HG03575 (cell line): ENCODE data around the gene LMAN1L.
"Not testable (repeated sequence)": the region's sequence is repeated elsewhere in the genome, so short reads cannot be mapped to it uniquely, and the experiment has no call there.

Experiments used
- ATAC-seq: cut with Tn5 transposase; IDR thresholded peaks from one replicate; pipeline ENCODE4 v1.9.1; 2021; ENCODE audit not compliant: unreplicated experiment, insufficient number of reproducible peaks, low FRiP score; ENCODE audit errors: extremely low read depth

The LMAN1L gene

DNA sequence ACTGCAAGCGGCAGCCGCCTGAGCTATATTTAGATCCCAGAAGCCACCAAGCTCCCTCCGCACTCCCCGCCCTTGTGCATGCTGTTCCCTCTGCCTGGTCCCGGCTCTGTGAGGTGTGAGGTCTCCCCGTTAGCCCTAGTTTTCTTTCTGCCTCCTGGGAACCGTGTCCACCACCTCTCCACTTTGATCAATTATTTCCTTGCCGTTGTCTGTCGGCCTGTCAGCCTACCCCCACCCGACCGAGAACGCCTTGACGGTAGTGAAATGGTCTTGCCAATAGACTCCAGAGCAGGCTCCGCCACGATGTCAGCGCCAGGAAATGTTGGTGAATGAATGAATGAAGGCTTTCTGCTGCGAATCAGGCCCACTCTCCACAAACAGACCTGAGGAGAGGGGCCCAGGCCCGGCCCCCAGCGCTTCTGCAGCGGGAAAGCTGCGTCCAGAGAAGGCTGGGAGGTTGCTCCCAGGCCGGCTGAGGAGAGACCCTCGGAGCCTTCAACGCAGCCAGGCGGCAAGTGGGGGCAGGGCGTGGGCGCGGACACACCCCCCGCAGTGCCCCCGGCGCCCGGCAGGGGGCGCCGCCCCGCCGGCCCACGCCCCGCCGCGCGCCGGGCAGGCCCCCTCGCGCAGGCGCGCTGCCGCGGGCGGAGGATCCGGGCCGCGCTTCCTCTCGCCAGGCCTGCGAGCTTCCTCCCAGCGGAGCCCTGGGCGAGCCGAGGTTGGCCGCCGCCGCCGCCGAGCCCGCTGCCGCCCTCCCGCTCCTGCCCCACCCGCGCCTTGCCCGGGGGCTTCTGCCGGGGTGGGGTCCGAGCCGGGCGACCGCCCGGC, 31.0 kb upstream of the LMAN1L start, which contains the start of gene CSK:
Gene CSK (plus strand): TSS at position 650 of the 828 bp plus-strand sequence. CDS start 16,218 bp downstream, outside the sequence.
- no peak for ATAC-seq

DNA sequence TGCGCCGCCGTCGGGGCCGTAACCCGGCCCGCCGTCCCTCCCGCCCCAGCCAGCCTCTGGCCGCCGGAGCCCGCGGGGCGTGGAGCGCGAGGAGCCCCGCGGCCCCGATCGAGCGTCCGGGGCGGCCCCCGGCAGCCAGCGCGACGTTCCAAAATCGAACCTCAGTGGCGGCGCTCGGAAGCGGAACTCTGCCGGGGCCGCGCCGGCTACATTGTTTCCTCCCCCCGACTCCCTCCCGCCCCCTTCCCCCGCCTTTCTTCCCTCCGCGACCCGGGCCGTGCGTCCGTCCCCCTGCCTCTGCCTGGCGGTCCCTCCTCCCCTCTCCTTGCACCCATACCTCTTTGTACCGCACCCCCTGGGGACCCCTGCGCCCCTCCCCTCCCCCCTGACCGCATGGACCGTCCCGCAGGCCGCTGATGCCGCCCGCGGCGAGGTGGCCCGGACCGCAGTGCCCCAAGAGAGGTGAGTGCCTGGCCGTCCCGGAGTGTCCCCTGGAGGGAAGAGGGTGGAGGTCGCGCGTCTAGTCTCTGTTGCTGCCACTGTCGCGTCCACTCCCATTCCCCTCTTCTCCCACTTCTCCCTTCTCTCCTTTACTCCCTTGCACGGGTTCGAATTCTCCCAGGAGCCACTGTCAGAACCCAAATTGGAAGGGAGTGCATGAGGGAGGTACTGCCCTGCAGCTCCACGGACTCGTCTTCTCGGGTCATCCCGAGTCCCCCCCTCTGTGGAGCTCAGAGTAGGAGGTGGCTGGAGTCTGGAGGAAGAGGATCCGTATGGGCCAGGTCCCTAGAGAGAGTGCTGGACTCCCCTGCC, 30.2 kb upstream of the LMAN1L start:
- ATAC-seq: no peak

DNA sequence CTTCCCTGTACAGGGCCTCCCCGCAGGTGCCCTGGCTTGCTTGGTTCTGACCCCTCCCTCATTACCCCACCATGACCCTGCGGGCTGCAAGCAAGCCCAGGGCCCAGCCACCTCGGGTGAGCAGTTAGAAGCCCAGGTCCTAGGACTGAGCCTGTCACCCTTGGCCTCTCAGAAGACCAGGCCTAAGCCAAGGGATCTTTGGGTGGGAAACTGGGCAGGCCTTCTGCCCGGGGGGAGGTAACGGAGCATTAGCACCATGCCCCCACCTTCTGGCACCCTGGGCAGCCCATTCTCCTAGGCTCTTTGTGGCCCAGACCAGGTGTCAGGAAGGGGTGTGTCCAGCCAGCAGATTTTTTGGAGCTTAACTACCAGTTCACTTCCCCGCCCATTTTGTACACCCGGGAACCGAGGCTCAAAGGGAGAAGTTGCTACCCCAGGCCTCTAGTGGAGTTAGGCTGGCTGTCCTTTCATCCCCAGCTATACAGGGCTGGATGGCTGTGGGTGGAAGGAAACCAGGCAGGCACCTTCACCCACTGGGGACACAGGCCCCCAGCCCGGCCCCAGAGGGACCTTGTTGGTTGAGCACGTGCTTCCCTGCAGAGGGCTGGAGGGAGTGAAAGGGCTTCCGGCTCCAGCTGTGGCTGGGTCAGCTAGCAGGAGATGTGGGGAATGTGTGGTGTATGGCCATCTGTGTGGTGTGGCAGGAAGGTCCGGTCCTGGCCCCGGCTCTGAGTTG, 29.4 kb upstream of the LMAN1L start:
- ATAC-seq: no peak

DNA sequence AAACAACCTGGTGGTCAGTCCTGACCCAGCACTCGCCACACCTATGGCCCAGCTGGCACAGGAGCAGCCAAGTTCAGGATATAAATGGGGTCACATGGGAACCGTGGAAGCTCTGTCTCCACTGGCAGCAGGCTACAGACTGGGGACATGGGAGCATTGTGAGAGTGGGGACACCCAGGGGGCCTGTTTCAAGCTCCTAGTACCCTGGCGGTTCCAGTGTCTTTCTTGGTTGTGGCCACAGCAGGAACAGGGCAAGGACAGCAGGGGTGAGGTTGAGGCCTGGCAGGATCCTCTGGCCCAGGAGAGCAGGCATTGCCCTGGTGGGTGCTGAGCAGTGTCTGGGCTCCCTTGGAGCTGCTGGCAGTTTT, 28.8 kb upstream of the LMAN1L start:
- no peak for ATAC-seq

DNA sequence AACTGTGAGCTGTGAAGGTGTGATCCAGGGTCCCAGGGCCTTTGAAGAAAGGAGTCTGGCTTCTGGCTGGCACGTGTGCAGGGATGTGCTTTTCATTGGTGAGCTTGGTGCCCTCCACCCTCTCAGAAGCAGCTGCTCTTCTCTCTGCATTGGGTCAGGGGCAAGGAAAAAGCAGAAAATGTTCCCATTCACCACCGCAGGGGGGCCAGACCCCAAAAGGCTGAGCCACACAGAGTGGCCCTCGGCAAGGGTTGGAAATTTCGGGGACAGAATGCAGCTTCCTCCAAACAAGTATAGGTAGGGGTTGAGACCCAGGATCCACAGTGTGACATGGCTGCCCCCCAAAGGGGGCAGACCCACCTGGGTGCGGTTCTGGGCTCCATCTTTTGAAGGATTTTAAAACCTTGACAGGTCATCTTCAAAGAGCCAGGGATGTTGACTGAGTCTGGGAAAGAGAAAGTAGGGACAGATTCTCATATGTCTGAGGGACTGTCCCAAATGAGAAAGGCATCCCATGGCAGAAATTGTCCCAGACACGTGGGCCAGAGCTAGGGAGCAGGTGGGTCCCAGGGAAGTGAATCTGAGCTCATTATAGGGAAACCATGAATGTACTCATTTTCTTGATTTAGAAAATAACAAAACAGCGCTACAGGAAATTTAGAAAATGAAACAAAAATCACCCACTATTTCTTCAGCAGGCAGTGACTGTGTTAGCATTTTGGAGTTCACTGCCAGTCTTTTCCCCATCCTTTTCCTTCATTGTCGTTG, 28.0 kb upstream of the LMAN1L start:
- ATAC-seq: no peak

DNA sequence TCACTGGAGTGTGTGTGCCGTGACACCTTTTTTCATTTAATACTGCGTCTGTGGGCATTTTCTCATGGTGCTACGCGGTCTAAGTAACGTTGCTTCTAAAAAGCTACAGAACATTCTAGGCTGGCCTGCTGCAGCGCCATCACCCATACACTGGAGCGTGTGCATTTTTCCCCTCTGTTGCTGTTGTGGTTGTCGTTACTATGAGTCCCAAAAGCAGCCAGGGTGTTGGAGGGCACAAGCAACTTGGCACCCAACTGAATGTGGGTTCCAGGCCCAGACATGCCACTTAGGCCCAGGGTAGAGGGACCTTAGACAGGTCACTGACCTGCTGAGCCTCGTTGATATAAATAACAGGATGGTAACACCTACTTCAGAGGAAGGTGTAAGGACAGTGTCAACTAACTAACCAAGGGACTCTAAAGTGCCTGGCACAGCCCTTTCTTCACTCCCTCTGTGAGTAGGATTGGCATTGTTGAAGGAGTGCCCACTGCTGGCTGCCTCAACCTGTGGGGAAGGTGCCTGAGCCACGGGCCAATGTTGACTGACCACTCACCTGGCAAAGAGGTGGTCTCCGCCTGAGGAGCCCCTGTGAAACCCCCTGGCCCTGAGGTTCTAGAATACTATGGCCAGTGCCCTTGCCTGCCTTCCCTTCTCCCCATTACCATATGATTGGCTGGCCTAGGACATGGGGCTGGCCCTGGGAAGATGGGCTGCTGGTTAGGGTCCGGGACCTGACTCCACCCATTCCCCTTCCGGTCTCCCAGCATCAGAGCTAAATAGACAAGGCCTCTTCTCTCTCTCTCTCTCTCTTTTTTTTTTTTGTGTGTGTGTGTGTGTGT, 27.2 kb upstream of the LMAN1L start:
- no peak for ATAC-seq

DNA sequence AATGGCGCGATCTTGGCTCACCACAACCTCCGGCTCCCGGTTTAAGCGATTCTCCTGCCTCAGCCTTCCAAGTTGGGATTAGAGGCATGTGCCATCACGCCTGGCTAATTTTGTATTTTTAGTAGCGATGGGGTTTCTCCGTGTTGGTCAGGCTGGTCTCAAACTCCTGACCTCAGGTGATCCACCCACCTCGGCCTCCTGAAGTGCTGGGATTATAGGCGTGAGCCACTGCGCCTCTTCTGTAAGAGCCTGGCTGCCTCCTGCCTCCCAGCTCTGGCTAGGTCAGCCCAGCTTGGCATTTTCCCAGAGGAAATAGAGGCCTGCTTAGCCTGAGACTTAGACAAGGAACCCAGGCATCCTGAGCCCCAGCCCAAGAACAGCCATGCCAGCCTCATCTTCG, 26.6 kb upstream of the LMAN1L start:
- ATAC-seq: not testable (repeated sequence)

DNA sequence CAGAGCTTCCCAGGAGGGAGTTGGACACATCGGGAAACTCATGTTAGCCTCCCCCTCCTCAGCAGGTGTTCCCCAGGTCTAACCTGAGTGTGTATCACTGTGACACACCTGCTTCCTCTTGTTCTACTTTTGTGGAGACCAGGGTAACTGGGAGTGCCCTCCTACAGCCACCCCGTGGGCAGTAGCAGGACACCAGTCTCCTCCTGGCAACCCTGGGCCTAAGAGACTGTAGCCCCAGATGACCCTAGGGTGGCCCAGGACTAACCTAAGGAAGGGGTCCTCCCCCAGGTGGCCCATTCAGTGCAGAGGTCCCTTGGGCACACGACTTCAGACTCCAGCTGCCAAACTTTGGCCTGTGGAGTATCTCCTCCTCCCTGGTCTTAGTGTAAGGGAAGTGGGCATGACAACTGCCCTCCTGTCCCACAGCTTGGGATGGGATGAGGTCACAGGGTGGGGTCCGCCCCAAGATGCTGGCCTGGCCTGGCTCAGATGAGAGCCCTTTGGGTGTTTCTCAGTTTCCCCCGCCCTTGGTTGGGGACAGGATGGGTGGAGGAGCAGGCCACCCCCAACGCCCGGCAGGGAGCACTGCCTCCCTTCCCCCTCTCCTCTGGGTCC, 26.0 kb upstream of the LMAN1L start:
- no peak for ATAC-seq

DNA sequence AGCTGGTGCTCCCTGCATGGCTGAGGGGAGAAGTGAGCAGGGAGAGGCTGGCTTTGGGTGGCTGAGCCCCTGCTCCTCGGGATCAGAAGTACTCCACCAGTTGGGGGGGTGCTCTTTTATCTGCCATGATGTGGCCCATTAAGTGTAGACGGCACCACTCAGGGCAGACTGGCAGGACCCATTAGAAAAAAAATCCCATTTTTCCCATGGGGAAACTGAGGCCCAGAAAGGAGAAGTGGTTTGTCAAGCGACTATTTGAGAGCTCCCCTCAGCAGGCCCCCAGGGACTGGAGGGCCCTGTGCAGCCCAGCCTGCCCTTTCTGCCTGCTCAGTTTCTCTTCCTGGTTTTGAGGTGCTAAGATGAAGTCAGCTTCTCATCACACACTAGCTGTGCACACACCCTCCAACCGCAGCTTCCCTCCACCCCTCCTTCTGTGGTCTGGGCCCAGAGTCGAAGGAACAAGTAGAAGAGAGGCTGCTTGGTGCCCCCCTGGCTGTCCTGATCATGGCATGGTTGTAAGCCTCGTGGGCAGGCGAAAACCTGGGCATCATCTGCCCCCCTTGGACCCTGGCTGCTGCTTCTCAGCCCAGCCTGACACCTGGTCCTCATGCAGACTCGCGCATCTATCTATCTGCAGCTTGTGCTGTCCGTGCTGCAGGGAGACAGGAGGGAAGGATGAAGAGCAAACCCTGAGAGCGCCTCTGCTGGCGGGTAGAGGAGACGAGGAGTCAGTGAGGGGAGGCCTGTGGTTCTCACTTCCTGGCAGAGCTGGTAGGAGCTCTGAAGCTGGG, 25.2 kb upstream of the LMAN1L start:
- ATAC-seq: no peak

DNA sequence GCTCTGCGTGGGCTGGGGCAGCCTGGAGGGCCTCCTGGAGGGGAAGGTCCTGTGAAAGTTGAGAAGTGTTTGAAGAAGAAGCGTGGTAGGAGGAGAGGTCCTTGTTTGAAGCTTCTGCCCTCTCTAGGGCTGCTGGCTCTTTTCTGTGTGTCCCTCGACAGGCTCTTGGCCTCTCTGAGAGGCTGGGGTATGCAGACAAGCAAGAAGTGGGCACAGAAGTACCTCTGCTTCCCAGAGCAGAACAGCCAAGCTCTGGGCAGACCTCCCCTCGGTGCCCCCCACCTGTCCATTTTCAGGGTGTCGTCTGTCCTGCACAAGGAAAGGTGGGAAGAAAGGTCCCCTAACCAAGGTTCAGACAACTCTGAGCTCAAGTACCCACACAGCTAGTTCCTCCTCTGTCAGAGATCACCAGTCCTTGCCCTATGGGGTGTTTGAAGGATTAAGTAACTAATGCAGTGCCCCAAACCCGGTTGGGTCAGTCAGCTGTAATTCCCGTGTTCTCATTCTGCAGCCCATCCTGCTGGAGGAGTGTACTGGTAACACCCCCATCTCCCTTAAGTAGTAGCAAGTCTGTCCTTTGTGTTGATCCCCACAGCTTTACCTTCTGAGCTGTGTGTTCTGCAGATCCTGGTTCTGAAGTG, 24.5 kb upstream of the LMAN1L start:
- no peak for ATAC-seq

DNA sequence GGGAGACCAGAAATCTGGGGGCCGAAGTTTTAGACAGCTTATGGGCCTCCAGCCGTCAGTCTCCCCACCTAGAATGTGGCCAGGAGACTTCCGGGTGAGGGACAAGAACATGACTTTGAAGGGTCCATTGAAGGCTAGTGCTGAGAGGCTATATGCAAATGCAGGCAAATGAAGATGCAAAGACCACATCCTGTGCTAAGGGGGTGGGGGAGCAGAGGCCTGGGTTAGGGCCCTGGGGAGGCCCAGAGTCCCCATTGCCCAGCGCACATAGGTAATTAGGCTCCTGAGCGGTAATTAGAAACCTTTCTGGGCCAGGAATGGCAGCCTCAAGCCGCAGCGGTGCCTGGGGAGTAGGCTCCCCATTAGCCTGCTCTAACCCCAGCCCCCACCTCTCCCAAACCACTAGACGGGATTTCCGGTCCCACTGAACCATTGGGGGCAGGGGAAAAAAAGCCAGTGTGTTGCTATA, 23.9 kb upstream of the LMAN1L start:
- no peak for ATAC-seq

DNA sequence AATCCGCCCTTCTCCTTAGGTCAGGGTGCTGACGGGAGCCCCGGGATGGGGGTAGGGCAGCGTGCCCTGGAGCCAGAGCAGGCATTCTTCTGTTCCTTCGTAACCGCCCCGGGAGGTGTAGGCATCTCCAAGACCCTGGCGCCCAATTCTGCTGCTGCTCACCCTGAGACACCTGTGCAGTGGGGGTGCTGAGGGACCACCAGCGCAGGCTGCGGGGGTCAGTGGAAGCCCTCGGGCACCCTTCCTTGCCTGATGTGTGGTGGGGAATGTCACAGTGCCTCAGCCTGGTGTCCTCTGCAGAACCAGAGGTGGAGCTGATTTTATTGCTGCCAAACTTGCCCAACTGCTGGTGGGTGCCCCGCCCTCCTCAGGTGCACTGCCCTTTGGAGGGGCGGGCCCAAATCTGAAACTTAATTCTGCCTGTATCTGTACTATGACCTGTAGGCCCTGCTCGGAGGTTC, 23.4 kb upstream of the LMAN1L start:
- no peak for ATAC-seq

DNA sequence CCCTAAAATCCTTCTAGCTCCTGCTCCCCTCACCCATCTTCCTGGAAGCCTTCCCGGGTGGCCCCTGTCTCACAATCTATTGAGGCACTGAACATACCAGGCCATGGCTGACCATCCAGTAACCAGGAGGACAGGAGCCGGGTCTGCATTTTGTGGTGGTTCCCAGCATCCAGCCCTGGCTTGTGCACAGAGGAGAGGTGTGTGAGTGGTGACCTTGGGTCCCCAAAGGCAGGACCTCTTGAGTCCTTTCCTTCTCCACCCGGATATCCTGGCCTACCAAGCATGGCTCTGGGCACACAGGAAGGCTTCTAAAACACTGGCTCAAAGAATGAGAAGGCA, 22.9 kb upstream of the LMAN1L start:
- no peak for ATAC-seq

DNA sequence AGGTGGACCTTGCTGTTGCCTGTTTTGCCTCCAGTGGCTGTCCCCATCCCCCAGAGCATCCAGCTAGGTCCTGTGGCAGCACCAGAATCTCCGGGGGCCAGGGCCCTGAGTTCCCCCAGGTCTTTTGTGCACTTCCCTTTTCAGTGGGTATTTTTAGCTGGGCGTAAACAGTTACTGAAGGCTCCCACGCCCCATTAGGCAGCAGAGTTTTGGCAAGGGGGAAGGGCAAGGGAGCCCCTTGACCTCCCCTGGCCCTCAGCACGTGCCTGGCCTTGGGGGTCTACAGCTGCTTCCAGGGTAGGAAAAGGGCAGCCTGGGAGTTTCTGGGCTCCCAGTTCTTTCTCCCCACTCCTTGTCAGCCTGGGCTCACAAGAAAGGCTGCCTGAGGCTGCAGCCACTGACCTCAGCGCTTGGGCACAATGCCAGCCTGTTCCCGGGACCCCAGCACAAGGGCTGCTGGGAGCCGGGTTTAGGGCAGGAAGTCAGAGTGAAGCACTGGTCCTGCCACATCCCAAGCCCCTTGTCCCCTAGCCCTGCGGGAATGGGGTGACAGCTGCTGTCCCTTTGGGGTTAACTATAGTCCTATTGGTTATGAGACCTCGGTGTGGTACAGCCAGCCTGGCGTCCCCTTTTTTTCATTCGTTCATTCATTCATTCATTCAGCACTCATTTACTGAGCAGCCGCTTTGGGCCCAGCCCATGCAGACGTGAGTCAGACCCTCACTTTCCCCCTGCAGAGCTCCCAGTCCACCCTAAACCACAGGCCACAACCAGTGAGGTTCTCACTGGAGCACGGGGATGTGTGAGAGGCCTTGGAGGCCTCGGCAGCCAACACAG, 22.3 kb upstream of the LMAN1L start:
- no peak for ATAC-seq

DNA sequence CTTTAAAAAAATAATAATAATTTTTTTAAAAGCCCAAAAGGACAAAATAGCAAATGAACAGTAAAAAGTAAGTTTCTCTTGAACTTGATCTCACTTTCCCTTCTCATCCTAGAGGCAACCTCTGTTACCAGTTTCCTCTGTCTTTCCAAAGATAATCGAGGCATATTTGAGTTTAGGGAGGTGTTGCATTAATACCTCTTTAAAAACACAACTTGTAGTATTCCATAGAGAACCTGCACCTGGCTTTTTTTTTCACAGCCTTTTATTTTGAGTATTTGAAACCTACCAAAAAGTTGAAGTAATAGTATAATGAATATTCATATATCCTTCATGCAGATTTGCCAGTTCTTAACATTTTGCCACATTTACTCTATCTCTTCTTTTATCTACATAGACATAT, 21.6 kb upstream of the LMAN1L start:
- no peak for ATAC-seq

DNA sequence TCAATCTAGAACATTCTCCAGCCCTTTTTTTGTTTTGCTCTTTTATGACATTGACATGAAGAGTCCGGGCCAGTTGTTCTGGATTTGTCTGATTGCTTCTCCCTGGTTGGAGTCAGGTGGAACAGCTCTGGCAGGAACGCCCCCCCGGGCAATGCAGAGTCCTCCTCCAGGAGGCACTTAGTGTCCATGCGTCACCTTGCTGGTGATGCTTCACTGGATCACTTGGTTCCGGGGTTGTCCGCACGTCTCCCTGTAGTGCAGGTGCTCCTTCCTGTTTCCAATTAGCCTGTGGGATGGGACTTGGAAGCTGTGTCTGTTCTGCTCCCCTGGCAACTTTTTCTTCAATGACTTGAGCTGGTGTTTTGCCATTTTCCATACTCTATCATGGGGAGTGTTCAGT, 21.0 kb upstream of the LMAN1L start:
- ATAC-seq: no peak
